SK-N-SH treated with all-trans-retinoic acid at 6 μM for 48 hours (cell line): Measurements from ENCODE around the gene PON3.

Experiments used
- ATAC-seq: fragments of 200-7000 bp; cut with Tn5 transposase; 3 replicates; pipeline ENCODE4 v1.9.1; 2020; ENCODE audit warnings: mild to moderate bottlenecking, moderate library complexity
- ARNTL ChIP-seq: fragments of 450-650 bp; formaldehyde crosslinking; IDR thresholded peaks from 2 replicates; pipeline ENCODE4 v1.5.0; 2020; ENCODE audit warnings: low read depth, mild to moderate bottlenecking, moderate library complexity, borderline replicate concordance
- BACH2 ChIP-seq: fragments of 250-450 bp; sonication (Bioruptor Pico); IDR thresholded peaks from 2 replicates; pipeline ENCODE4 v1.9.0; 2021; ENCODE audit warnings: mild to moderate bottlenecking, borderline replicate concordance
- CREB5 ChIP-seq: fragments of 250-450 bp; sonication (Bioruptor Pico); IDR thresholded peaks from 2 replicates; pipeline ENCODE4 v1.5.1; 2020; ENCODE audit warnings: low read depth, mild to moderate bottlenecking, moderate library complexity
- CSDC2 ChIP-seq: fragments of 250-450 bp; sonication (Bioruptor Pico); IDR thresholded peaks from 2 replicates; pipeline ENCODE4 v1.5.0; 2020; ENCODE audit warnings: mild to moderate bottlenecking, moderate library complexity
- ESRRG ChIP-seq: fragments of 250-450 bp; sonication (Bioruptor Pico); IDR thresholded peaks from 2 replicates; pipeline ENCODE4 v1.6.1; 2021; ENCODE audit warnings: mild to moderate bottlenecking
- GLIS3 ChIP-seq: fragments of 250-450 bp; sonication (Bioruptor Pico); IDR thresholded peaks from 2 replicates; pipeline ENCODE4 v1.5.0; 2020; ENCODE audit warnings: mild to moderate bottlenecking, moderate library complexity
- ISL1 ChIP-seq: fragments of 250-450 bp; sonication (Bioruptor Pico); IDR thresholded peaks from 2 replicates; pipeline ENCODE4 v2.1.2; 2022; ENCODE audit warnings: mild to moderate bottlenecking, moderate library complexity
- OSR1 ChIP-seq: fragments of 250-450 bp; sonication (Bioruptor Pico); IDR thresholded peaks from 2 replicates; pipeline ENCODE4 v1.8.0; 2022; ENCODE audit warnings: moderate library complexity, mild to moderate bottlenecking, inconsistent platforms
- PATZ1 ChIP-seq: fragments of 250-450 bp; sonication (Bioruptor Pico); IDR thresholded peaks from 2 replicates; pipeline ENCODE4 v1.8.0; 2020; ENCODE audit warnings: mild to moderate bottlenecking, moderate library complexity, borderline replicate concordance
- PPARA ChIP-seq: fragments of 250-450 bp; sonication (Bioruptor Pico); IDR thresholded peaks from 2 replicates; pipeline ENCODE4 v1.5.0; 2020; ENCODE audit warnings: mild to moderate bottlenecking, borderline replicate concordance
- RARB ChIP-seq: fragments of 250-450 bp; sonication (Bioruptor Pico); IDR thresholded peaks from 2 replicates; pipeline ENCODE4 v1.8.0; 2021; ENCODE audit warnings: mild to moderate bottlenecking, moderate library complexity
- SNAI2 ChIP-seq: fragments of 250-450 bp; sonication (Bioruptor Pico); IDR thresholded peaks from 2 replicates; pipeline ENCODE4 v1.5.0; 2020; ENCODE audit warnings: mild to moderate bottlenecking, moderate library complexity
- TCF4 ChIP-seq: fragments of 250-450 bp; sonication (Bioruptor Pico); IDR thresholded peaks from 2 replicates; pipeline ENCODE4 v1.8.0; 2021; ENCODE audit warnings: mild to moderate bottlenecking, moderate library complexity, borderline replicate concordance
- TOX ChIP-seq: fragments of 250-450 bp; sonication (Bioruptor Pico); IDR thresholded peaks from 2 replicates; pipeline ENCODE4 v1.8.0; 2021; ENCODE audit warnings: mild to moderate bottlenecking, moderate library complexity, borderline replicate concordance
- ZFP3 ChIP-seq: fragments of 250-450 bp; sonication (Bioruptor Pico); IDR thresholded peaks from 2 replicates; pipeline ENCODE4 v1.5.0; 2020; ENCODE audit warnings: mild to moderate bottlenecking, moderate library complexity
- ZFP30 ChIP-seq: fragments of 450-650 bp; formaldehyde crosslinking; IDR thresholded peaks from 2 replicates; pipeline ENCODE4 v1.5.0; 2022; ENCODE audit warnings: mild to moderate bottlenecking, moderate library complexity
- ZNF565 ChIP-seq: fragments of 450-650 bp; formaldehyde crosslinking; conservative IDR thresholded peaks from 2 replicates; pipeline ENCODE4 v1.5.0; 2020; ENCODE audit warnings: low read depth, mild to moderate bottlenecking, moderate library complexity
- ZNF70 ChIP-seq: fragments of 450-650 bp; formaldehyde crosslinking; IDR thresholded peaks from 2 replicates; pipeline ENCODE4 v1.5.0; 2020; ENCODE audit warnings: mild to moderate bottlenecking, moderate library complexity
- ZNF8 ChIP-seq: fragments of 450-650 bp; formaldehyde crosslinking; IDR thresholded peaks from 2 replicates; pipeline ENCODE4 v1.5.0; 2020; ENCODE audit warnings: mild to moderate bottlenecking, moderate library complexity
- TF ChIP-seq, protein P1 (sequence below): fragments of 250-450 bp; sonication (Bioruptor Pico); IDR thresholded peaks from 2 replicates; pipeline ENCODE4 v1.5.1; 2021; ENCODE audit warnings: mild to moderate bottlenecking, moderate library complexity
- TF ChIP-seq, protein P2 (sequence below): fragments of 250-450 bp; sonication (Bioruptor Pico); IDR thresholded peaks from 2 replicates; pipeline ENCODE4 v1.5.0; 2020; ENCODE audit warnings: mild to moderate bottlenecking, moderate library complexity
- TF ChIP-seq, protein P3 (sequence below): fragments of 250-450 bp; sonication (Bioruptor Pico); IDR thresholded peaks from 2 replicates; pipeline ENCODE4 v1.8.0; 2021; ENCODE audit warnings: low read depth, mild to moderate bottlenecking, moderate library complexity, borderline replicate concordance

PON3 gene

DNA sequence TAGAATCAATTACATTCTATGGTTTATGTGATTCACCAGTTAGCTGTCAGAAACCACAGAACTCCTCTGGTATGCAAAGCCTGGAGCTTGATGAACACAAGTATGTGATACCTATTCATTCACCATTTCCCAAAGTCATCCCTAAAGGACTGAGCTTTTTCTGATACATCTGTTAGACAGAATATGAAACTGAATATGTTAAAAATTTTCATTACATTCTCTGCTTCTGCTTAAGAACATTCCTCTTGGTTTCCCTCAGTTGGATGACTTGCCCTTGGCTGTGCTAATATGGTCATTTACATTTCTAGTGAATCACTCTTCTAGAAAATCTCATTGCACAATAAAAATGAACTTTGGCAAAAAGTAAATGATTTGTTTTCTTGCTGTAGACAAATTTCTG is 61.1 kb downstream of the PON3 start:
- TF ChIP-seq SNAI2 (CRISPR knock-in tag) (no peak), OSR1 (CRISPR knock-in tag) (no peak), ISL1 (CRISPR knock-in tag) (no peak)
- TF ChIP-seq, protein P1, sequence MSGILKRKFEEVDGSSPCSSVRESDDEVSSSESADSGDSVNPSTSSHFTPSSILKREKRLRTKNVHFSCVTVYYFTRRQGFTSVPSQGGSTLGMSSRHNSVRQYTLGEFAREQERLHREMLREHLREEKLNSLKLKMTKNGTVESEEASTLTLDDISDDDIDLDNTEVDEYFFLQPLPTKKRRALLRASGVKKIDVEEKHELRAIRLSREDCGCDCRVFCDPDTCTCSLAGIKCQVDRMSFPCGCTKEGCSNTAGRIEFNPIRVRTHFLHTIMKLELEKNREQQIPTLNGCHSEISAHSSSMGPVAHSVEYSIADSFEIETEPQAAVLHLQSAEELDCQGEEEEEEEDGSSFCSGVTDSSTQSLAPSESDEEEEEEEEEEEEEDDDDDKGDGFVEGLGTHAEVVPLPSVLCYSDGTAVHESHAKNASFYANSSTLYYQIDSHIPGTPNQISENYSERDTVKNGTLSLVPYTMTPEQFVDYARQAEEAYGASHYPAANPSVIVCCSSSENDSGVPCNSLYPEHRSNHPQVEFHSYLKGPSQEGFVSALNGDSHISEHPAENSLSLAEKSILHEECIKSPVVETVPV (CRISPR knock-in tag) = no peak
- TF ChIP-seq, all 23 proteins: peak for 0
- peak; percentile 75 for ATAC-seq

DNA sequence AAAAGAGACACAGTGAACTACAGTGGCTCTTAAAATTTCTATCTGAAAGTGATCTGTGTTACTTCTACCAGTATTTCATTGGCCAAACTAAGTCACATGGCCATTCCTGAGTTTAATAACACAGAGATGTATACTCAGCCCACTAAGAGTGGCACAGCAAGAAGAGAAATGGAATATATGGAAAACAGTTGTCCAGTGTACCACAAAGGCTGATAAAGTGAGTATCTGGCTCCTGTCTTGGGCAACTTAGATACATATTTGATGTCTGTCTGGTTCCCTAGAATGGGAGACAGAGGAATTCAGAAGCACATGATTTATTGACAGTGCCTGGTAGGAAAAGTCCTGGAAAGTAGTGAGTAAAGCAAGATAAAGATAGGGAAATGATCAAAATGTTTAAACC is 61.7 kb downstream of the PON3 start:
- 0 out of 2 replicates have a peak, but pooled peaks have one; percentile 7 for TF ChIP-seq ISL1 (CRISPR knock-in tag)
- TF ChIP-seq PPARA = no peak
- TF ChIP-seq, all 23 proteins: peak for 1
- peak; percentile 15; the same call in 1 of the 3 replicates for ATAC-seq

DNA sequence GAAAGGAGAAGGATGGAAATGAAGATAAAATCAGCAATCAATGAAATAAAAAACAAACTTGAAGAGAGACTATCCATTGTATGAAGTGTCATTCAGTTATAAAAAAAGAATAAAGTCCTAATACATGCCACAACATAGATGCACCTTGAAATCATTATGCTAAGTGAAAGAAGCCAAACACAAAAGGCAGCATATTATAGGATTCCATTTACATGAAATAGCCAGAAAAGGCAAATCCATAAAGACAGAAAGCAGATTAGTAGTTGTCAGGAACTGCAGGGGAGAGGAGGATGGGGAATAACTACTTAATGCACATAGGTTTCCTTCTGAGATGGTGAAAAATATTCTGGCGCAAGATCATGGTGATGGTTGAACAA is 65.2 kb downstream of the PON3 start:
- no peak for TF ChIP-seq ZNF8
- no peak for TF ChIP-seq ISL1 (CRISPR knock-in tag)
- no peak for TF ChIP-seq ZNF565
- no peak for TF ChIP-seq ZFP30 (CRISPR knock-in tag)
- no peak for TF ChIP-seq BACH2
- no peak for TF ChIP-seq TOX (CRISPR knock-in tag)
- no peak for TF ChIP-seq TCF4 (CRISPR knock-in tag)
- TF ChIP-seq, protein P2, sequence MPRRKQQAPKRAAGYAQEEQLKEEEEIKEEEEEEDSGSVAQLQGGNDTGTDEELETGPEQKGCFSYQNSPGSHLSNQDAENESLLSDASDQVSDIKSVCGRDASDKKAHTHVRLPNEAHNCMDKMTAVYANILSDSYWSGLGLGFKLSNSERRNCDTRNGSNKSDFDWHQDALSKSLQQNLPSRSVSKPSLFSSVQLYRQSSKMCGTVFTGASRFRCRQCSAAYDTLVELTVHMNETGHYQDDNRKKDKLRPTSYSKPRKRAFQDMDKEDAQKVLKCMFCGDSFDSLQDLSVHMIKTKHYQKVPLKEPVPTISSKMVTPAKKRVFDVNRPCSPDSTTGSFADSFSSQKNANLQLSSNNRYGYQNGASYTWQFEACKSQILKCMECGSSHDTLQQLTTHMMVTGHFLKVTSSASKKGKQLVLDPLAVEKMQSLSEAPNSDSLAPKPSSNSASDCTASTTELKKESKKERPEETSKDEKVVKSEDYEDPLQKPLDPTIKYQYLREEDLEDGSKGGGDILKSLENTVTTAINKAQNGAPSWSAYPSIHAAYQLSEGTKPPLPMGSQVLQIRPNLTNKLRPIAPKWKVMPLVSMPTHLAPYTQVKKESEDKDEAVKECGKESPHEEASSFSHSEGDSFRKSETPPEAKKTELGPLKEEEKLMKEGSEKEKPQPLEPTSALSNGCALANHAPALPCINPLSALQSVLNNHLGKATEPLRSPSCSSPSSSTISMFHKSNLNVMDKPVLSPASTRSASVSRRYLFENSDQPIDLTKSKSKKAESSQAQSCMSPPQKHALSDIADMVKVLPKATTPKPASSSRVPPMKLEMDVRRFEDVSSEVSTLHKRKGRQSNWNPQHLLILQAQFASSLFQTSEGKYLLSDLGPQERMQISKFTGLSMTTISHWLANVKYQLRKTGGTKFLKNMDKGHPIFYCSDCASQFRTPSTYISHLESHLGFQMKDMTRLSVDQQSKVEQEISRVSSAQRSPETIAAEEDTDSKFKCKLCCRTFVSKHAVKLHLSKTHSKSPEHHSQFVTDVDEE (CRISPR knock-in tag) = no peak
- no peak for TF ChIP-seq ARNTL (CRISPR knock-in tag)
- no peak for TF ChIP-seq ZNF70 (CRISPR knock-in tag)
- no peak for TF ChIP-seq GLIS3
- TF ChIP-seq, protein P3, sequence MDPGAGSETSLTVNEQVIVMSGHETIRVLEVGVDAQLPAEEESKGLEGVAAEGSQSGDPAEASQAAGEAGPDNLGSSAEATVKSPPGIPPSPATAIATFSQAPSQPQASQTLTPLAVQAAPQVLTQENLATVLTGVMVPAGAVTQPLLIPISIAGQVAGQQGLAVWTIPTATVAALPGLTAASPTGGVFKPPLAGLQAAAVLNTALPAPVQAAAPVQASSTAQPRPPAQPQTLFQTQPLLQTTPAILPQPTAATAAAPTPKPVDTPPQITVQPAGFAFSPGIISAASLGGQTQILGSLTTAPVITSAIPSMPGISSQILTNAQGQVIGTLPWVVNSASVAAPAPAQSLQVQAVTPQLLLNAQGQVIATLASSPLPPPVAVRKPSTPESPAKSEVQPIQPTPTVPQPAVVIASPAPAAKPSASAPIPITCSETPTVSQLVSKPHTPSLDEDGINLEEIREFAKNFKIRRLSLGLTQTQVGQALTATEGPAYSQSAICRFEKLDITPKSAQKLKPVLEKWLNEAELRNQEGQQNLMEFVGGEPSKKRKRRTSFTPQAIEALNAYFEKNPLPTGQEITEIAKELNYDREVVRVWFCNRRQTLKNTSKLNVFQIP (CRISPR knock-in tag) = no peak
- no peak for TF ChIP-seq ESRRG
- TF ChIP-seq ZFP3 (CRISPR knock-in tag) = no peak
- no peak for TF ChIP-seq CSDC2 (CRISPR knock-in tag)
- TF ChIP-seq, protein P1 (CRISPR knock-in tag) = no peak
- ATAC-seq = peak; percentile 47

GRCh38 chr7:95330204-95330960 is 65.8 kb downstream of the PON3 start:
- peak; percentile 70 for ATAC-seq
- TF ChIP-seq, protein P1 (CRISPR knock-in tag) = no peak
- TF ChIP-seq PATZ1 (CRISPR knock-in tag) (no peak), CSDC2 (CRISPR knock-in tag) (no peak), CREB5 (CRISPR knock-in tag) (no peak), ESRRG (no peak), ZFP3 (CRISPR knock-in tag) (no peak), SNAI2 (CRISPR knock-in tag) (no peak), ZNF70 (CRISPR knock-in tag) (no peak), RARB (no peak), ISL1 (CRISPR knock-in tag) (no peak)
- TF ChIP-seq, protein P3 (CRISPR knock-in tag) = no peak
